ENCODE results near the gene BYSL. TPM values are rescaled to one million over a fixed set of nuclear protein-coding genes. Genes with fewer than 3 reads are reported as not detected.

BYSL gene
- total and polyA plus RNA-seq, 9 of the 15 experiments (the other 6 are each of a cell fraction or from before 2014, with no cell fraction given): 22.2 to 92.3 (median 53.4) TPM

- TF ChIP-seq MTA3 (IDR thresholded peaks at IDR 0.05; ENCODE audit: borderline replicate concordance) (0 out of 2 replicates have a peak, but pooled peaks have one; percentile 51), MYC (IDR thresholded peaks at IDR 0.05; ENCODE audit: low read depth, low read length) (peak; percentile 40; the same call in 1 of the 2 replicates), MYC (CRISPR knock-in tag; IDR thresholded peaks at IDR 0.05; ENCODE audit: borderline replicate concordance, low read depth) (no peak), STAT5A (IDR thresholded peaks at IDR 0.05; ENCODE audit: borderline replicate concordance, low read length) (peak; percentile 46; the same call in 1 of the 2 replicates), FOXK1 (CRISPR knock-in tag; IDR thresholded peaks at IDR 0.05; ENCODE audit: borderline replicate concordance) (no peak), SMARCC2 (IDR thresholded peaks at IDR 0.05; ENCODE audit: low read depth) (peak; percentile 56; the same call in 1 of the 2 replicates), TGIF2 (CRISPR knock-in tag; IDR thresholded peaks at IDR 0.05) (no peak), ZKSCAN1 (IDR thresholded peaks at IDR 0.05; ENCODE audit: low read depth, low read length) (0 out of 2 replicates have a peak, but pooled peaks have one; percentile 39), DACH1 (IDR thresholded peaks at IDR 0.05; ENCODE audit: partially characterized antibody) (peak; percentile 33), ZBED1 (IDR thresholded peaks at IDR 0.05) (no peak), TAL1 (IDR thresholded peaks at IDR 0.05) (peak; percentile 87), MYBL2 (IDR thresholded peaks at IDR 0.05; ENCODE audit: low read depth) (no peak; the same call in 1 of the 2 replicates), MYBL2 (CRISPR knock-in tag; IDR thresholded peaks at IDR 0.05; ENCODE audit: borderline replicate concordance) (no peak), XRCC3 (IDR thresholded peaks at IDR 0.05) (no peak), GATAD2A (IDR thresholded peaks at IDR 0.05) (peak; percentile 74; the same call in 1 of the 2 replicates), CXXC5 (CRISPR knock-in tag; IDR thresholded peaks at IDR 0.05) (peak; percentile 82), MYNN (IDR thresholded peaks at IDR 0.05) (peak; percentile 66; the same call in 1 of the 2 replicates), MYNN (CRISPR knock-in tag; IDR thresholded peaks at IDR 0.05) (no peak), PML (IDR thresholded peaks at IDR 0.05; ENCODE audit: low read length) (peak; percentile 74), HDAC1 (IDR thresholded peaks at IDR 0.05) (0 out of 4 replicates have a peak, but pooled peaks of 1 of the 2 experiments have one; percentile 38), MAFF (IDR thresholded peaks at IDR 0.05; ENCODE audit: low read length) (no peak), HOXB6 (CRISPR knock-in tag; IDR thresholded peaks at IDR 0.05; ENCODE audit: borderline replicate concordance) (no peak), ZEB2 (IDR thresholded peaks at IDR 0.05) (peak; percentile 75; the same call in 1 of the 2 replicates), BHLHE40 (IDR thresholded peaks at IDR 0.05; ENCODE audit: low read length) (0 out of 2 replicates have a peak, but pooled peaks have one; percentile 23), CBFB (CRISPR knock-in tag; IDR thresholded peaks at IDR 0.05) (no peak)
- TF ChIP-seq, protein P1, sequence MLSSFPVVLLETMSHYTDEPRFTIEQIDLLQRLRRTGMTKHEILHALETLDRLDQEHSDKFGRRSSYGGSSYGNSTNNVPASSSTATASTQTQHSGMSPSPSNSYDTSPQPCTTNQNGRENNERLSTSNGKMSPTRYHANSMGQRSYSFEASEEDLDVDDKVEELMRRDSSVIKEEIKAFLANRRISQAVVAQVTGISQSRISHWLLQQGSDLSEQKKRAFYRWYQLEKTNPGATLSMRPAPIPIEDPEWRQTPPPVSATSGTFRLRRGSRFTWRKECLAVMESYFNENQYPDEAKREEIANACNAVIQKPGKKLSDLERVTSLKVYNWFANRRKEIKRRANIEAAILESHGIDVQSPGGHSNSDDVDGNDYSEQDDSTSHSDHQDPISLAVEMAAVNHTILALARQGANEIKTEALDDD (IDR thresholded peaks at IDR 0.05): peak; percentile 79
- TF ChIP-seq, protein P2, sequence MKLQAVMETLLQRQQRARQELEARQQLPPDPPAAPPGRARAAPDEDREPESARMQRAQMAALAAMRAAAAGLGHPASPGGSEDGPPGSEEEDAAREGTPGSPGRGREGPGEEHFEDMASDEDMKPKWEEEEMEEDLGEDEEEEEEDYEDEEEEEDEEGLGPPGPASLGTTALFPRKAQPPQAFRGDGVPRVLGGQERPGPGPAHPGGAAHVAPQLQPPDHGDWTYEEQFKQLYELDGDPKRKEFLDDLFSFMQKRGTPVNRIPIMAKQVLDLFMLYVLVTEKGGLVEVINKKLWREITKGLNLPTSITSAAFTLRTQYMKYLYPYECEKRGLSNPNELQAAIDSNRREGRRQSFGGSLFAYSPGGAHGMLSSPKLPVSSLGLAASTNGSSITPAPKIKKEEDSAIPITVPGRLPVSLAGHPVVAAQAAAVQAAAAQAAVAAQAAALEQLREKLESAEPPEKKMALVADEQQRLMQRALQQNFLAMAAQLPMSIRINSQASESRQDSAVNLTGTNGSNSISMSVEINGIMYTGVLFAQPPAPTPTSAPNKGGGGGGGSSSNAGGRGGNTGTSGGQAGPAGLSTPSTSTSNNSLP (IDR thresholded peaks at IDR 0.05; ENCODE audit: borderline replicate concordance, low read depth, low read length): peak; percentile 81; the same call in 1 of the 2 replicates
- TF ChIP-seq, protein P3, sequence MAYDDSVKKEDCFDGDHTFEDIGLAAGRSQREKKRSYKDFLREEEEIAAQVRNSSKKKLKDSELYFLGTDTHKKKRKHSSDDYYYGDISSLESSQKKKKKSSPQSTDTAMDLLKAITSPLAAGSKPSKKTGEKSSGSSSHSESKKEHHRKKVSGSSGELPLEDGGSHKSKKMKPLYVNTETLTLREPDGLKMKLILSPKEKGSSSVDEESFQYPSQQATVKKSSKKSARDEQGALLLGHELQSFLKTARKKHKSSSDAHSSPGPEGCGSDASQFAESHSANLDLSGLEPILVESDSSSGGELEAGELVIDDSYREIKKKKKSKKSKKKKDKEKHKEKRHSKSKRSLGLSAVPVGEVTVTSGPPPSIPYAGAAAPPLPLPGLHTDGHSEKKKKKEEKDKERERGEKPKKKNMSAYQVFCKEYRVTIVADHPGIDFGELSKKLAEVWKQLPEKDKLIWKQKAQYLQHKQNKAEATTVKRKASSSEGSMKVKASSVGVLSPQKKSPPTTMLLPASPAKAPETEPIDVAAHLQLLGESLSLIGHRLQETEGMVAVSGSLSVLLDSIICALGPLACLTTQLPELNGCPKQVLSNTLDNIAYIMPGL (CRISPR knock-in tag; IDR thresholded peaks at IDR 0.05): no peak
These were observed 35.8 kb downstream of the BYSL start (continued) for GRCh38 chr6:41957117-41957516.
